H9 (cell line): ENCODE results near the gene TPD52L2. TPM values are rescaled to one million over a fixed set of nuclear protein-coding genes. Genes with fewer than 3 reads are reported as not detected.

Experiments
- DNase-seq: peaks from one replicate; pipeline ENCODE4 v3.0.0-alpha.2; 2017
- H2AFZ ChIP-seq: one replicate; pipeline ENCODE4 v1.6.1; 2013; ENCODE audit warnings: mild to moderate bottlenecking, low read length, control low read depth, moderate library complexity
- H2AK5ac ChIP-seq: 2 replicates; pipeline ENCODE4 v1.6.1; 2013; ENCODE audit warnings: low read length, control low read depth, mixed read lengths; ENCODE audit not compliant: insufficient read length
- H2BK120ac ChIP-seq: one replicate; pipeline ENCODE4 v1.6.1; 2013; ENCODE audit warnings: low read depth, mild to moderate bottlenecking, low read length, control low read depth, inconsistent platforms; ENCODE audit not compliant: poor library complexity, severe bottlenecking
- H2BK12ac ChIP-seq: 2 replicates; pipeline ENCODE4 v1.6.1; 2013; ENCODE audit warnings: low read length, control low read depth, mixed read lengths, low read depth; ENCODE audit not compliant: insufficient read length
- H2BK15ac ChIP-seq: 2 replicates; pipeline ENCODE4 v1.6.1; 2013; ENCODE audit warnings: low read depth, low read length, control low read depth
- H2BK20ac ChIP-seq: one replicate; pipeline ENCODE4 v1.6.1; 2013; ENCODE audit warnings: low read depth, mild to moderate bottlenecking, low read length, control low read depth, inconsistent platforms; ENCODE audit not compliant: poor library complexity, severe bottlenecking
- H2BK5ac ChIP-seq: 2 replicates; pipeline ENCODE4 v1.6.1; 2013; ENCODE audit warnings: low read length, control low read depth, mixed read lengths; ENCODE audit not compliant: insufficient read length
- H3K14ac ChIP-seq: 2 replicates; pipeline ENCODE4 v1.6.1; 2013; ENCODE audit warnings: low read length, control low read depth; ENCODE audit not compliant: insufficient read depth
- H3K18ac ChIP-seq: 2 replicates; pipeline ENCODE4 v1.6.1; 2013; ENCODE audit warnings: low read depth, mild to moderate bottlenecking, mixed read lengths, low read length, control low read depth; ENCODE audit not compliant: insufficient read length
- H3K23ac ChIP-seq: 2 replicates; pipeline ENCODE4 v1.6.1; 2013; ENCODE audit warnings: low read length, control low read depth, mixed read lengths, low read depth; ENCODE audit not compliant: insufficient read length
- H3K23me2 ChIP-seq: 2 replicates; pipeline ENCODE4 v1.6.1; 2013; ENCODE audit warnings: low read depth, mild to moderate bottlenecking, mixed read lengths, low read length, control low read depth; ENCODE audit not compliant: insufficient read length, poor library complexity, severe bottlenecking
- H3K27ac ChIP-seq: 2 replicates; pipeline ENCODE4 v1.5.1; 2013; ENCODE audit warnings: low read length, control low read depth, mixed read lengths, low read depth; ENCODE audit not compliant: insufficient read length
- H3K27me3 ChIP-seq: 2 replicates; pipeline ENCODE4 v1.6.1; 2013; ENCODE audit warnings: low read length, control low read depth, inconsistent platforms; ENCODE audit not compliant: insufficient read depth
- H3K4ac ChIP-seq: 2 replicates; pipeline ENCODE4 v1.6.1; 2013; ENCODE audit warnings: low read depth, mild to moderate bottlenecking, control low read depth, inconsistent platforms, low read length, moderate library complexity
- H3K4me1 ChIP-seq: 2 replicates; pipeline ENCODE4 v1.6.1; 2013; ENCODE audit warnings: low read length, control low read depth, inconsistent platforms; ENCODE audit not compliant: insufficient read depth
- H3K4me2 ChIP-seq: 2 replicates; pipeline ENCODE4 v1.6.1; 2013; ENCODE audit warnings: low read length, control low read depth, mixed read lengths; ENCODE audit not compliant: insufficient read length, insufficient read depth
- H3K56ac ChIP-seq: 2 replicates; pipeline ENCODE4 v1.6.1; 2013; ENCODE audit warnings: low read depth, mild to moderate bottlenecking, mixed read lengths, low read length, control low read depth; ENCODE audit not compliant: insufficient read length
- H3K79me1 ChIP-seq: 2 replicates; pipeline ENCODE4 v1.6.1; 2013; ENCODE audit warnings: low read depth, mild to moderate bottlenecking, moderate library complexity, low read length, control low read depth, inconsistent platforms; ENCODE audit not compliant: insufficient read depth, poor library complexity, severe bottlenecking
- H3K79me2 ChIP-seq: 2 replicates; pipeline ENCODE4 v1.6.1; 2013; ENCODE audit warnings: low read length, control low read depth, inconsistent platforms; ENCODE audit not compliant: insufficient read depth
- H3K9ac ChIP-seq: 2 replicates; pipeline ENCODE4 v1.6.1; 2013; ENCODE audit warnings: low read length, control low read depth, mixed read lengths; ENCODE audit not compliant: insufficient read length; ENCODE audit errors: extremely low read depth
- H3K9me3 ChIP-seq: one replicate; pipeline ENCODE4 v1.6.1; 2013; ENCODE audit warnings: low read depth, low read length, inconsistent platforms; ENCODE audit not compliant: control insufficient read depth
- H3T11ph ChIP-seq: one replicate; pipeline ENCODE4 v1.6.1; 2013; ENCODE audit warnings: mild to moderate bottlenecking, low read length, control low read depth, inconsistent platforms
- H4K20me1 ChIP-seq: one replicate; pipeline ENCODE4 v1.6.1; 2013; ENCODE audit not compliant: control insufficient read depth, insufficient read length, insufficient read depth
- H4K5ac ChIP-seq: 2 replicates; pipeline ENCODE4 v1.6.1; 2013; ENCODE audit warnings: low read depth, mild to moderate bottlenecking, mixed read lengths, low read length, control low read depth; ENCODE audit not compliant: insufficient read length
- H4K8ac ChIP-seq: replicated peaks from 2 replicates; pipeline ENCODE4 v1.6.1; 2013; ENCODE audit warnings: low read length, control low read depth, mixed read lengths, low read depth; ENCODE audit not compliant: insufficient read length
- H4K91ac ChIP-seq: 2 replicates; pipeline ENCODE4 v1.6.1; 2013; ENCODE audit warnings: low read depth, mild to moderate bottlenecking, moderate library complexity, mixed read lengths, low read length, control low read depth; ENCODE audit not compliant: insufficient read length
- H3K27ac Mint-ChIP-seq, 3 experiments: 2 replicates in 2 of 3; 3 replicates in 1 of 3; pipeline ENCODE4 v1.8.0; 2020 to 2021; ENCODE audit warnings: mixed read lengths in 3 of 3, mild to moderate bottlenecking in 1 of 3, moderate library complexity in 1 of 3
- H3K27me3 Mint-ChIP-seq: 2 replicates; pipeline ENCODE4 v1.8.0; 2021; ENCODE audit warnings: low read depth, mild to moderate bottlenecking, moderate library complexity, mixed read lengths
- H3K36me3 Mint-ChIP-seq, 3 experiments: 2 replicates in 2 of 3; 3 replicates in 1 of 3; pipeline ENCODE4 v1.8.0; 2020 to 2021; ENCODE audit warnings: low read depth in 3 of 3, mixed read lengths in 3 of 3; ENCODE audit not compliant: insufficient read depth in 1 of 3
- H3K4me1 Mint-ChIP-seq, 2 experiments: 2 replicates each; pipeline ENCODE4 v1.8.0; 2020; ENCODE audit warnings: mixed read lengths in 2 of 2
- H3K4me3 Mint-ChIP-seq, 2 experiments: 2 replicates in 1 of 2; 3 replicates in 1 of 2; pipeline ENCODE4 v1.8.0; 2020 to 2021; ENCODE audit warnings: mild to moderate bottlenecking in 2 of 2, mixed read lengths in 2 of 2, moderate library complexity in 1 of 2
- H3K9me3 Mint-ChIP-seq, 2 experiments: 2 replicates in 1 of 2; 3 replicates in 1 of 2; pipeline ENCODE4 v1.8.0; 2020; ENCODE audit warnings: mild to moderate bottlenecking in 2 of 2, mixed read lengths in 2 of 2, moderate library complexity in 1 of 2
- WGBS: extraction: QIAGEN DNeasy Blood & Tissue Kit; methylation state at CpG from one replicate; pipeline ENCODE4 v1.1.7; 2013; ENCODE audit warnings: missing lambda C conversion rate, low lambda C conversion rate, mixed read lengths; ENCODE audit not compliant: insufficient read length; ENCODE audit errors: extremely low coverage; 5-methylcytosine and 5-hydroxymethylcytosine counted together
- total RNA-seq: library from RNA; stranded (reverse); gene quantifications from 2 replicates; pipeline ENCODE4 v1.2.1, GENCODE V29; 2021
- TF ChIP-seq, protein P1 (sequence below): fragments of 200-600 bp; sonication (generic); conservative IDR thresholded peaks from 3 replicates; pipeline ENCODE4 v1.8.0; 2021; ENCODE audit warnings: antibody characterized with exemption, mild to moderate bottlenecking

Gene TPD52L2
- total RNA-seq, 1 experiment from 2014 or later = 94.1 TPM

- H3K4me2 ChIP-seq = peak overlapping the region; percentile 66
- H4K20me1 ChIP-seq = no peaks in the 10 kb centered on the region
- 0 out of 2 replicates have a peak, but pooled peaks cover 2% of the 10 kb centered on the region for H3K4me1 ChIP-seq
- peak overlapping the region; percentile 46 for H3K9ac ChIP-seq
- H4K8ac ChIP-seq = no peak overlapping the region
- peak overlapping the region in 1 of 3 experiments; percentile 66; a peak in 1 of 7 replicates for H3K27ac Mint-ChIP-seq
- no peak overlapping the region for H3K4ac ChIP-seq
- no peak overlapping the region for H4K91ac ChIP-seq
- H3K27me3 Mint-ChIP-seq = no peaks in the 10 kb centered on the region
- no peak overlapping the region for H3K18ac ChIP-seq
- no peak overlapping the region for H2BK5ac ChIP-seq
- H3K4me3 Mint-ChIP-seq = peak overlapping the region; percentile 75 to 89
- H3K56ac ChIP-seq = no peak overlapping the region
- peaks cover 0 to 18% (median 10%) of the 10 kb centered on the region in 3 experiments; a peak in 4 of 7 replicates for H3K36me3 Mint-ChIP-seq
- H3T11ph ChIP-seq = no peak overlapping the region
- H3K23me2 ChIP-seq = peaks cover 6% of the 10 kb centered on the region
- DNase-seq = no peak
- H3K9me3 ChIP-seq = no peaks in the 10 kb centered on the region
- H3K79me1 ChIP-seq = no peaks in the 10 kb centered on the region
- no peak overlapping the region for H2BK15ac ChIP-seq
- no peaks in the 10 kb centered on the region for H3K9me3 Mint-ChIP-seq
- H2AFZ ChIP-seq = no peak overlapping the region
- no peaks in the 10 kb centered on the region for H3K27me3 ChIP-seq
- no peak overlapping the region for H2BK12ac ChIP-seq
- H2AK5ac ChIP-seq = no peak overlapping the region
- TF ChIP-seq, protein P1, sequence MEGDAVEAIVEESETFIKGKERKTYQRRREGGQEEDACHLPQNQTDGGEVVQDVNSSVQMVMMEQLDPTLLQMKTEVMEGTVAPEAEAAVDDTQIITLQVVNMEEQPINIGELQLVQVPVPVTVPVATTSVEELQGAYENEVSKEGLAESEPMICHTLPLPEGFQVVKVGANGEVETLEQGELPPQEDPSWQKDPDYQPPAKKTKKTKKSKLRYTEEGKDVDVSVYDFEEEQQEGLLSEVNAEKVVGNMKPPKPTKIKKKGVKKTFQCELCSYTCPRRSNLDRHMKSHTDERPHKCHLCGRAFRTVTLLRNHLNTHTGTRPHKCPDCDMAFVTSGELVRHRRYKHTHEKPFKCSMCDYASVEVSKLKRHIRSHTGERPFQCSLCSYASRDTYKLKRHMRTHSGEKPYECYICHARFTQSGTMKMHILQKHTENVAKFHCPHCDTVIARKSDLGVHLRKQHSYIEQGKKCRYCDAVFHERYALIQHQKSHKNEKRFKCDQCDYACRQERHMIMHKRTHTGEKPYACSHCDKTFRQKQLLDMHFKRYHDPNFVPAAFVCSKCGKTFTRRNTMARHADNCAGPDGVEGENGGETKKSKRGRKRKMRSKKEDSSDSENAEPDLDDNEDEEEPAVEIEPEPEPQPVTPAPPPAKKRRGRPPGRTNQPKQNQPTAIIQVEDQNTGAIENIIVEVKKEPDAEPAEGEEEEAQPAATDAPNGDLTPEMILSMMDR = no peak
- no CpG with 5 or more reads among the region's 87 CpGs for WGBS
- H3K14ac ChIP-seq = no peak overlapping the region
- H4K5ac ChIP-seq = no peak overlapping the region
- H3K23ac ChIP-seq = no peak overlapping the region
- H3K27ac ChIP-seq = no peak overlapping the region
- peaks cover 16 to 17% of the 10 kb centered on the region in 2 experiments for H3K4me1 Mint-ChIP-seq
- peaks cover 11% of the 10 kb centered on the region; the same call in 1 of the 2 replicates for H3K79me2 ChIP-seq
- no peak overlapping the region for H2BK120ac ChIP-seq
- no peak overlapping the region for H2BK20ac ChIP-seq
Measured at GRCh38 chr20:63895202-63895951, 30.3 kb downstream of the TPD52L2 start.
